ENCODE measurements around the gene TNFRSF4.

TNFRSF4 gene

DNA sequence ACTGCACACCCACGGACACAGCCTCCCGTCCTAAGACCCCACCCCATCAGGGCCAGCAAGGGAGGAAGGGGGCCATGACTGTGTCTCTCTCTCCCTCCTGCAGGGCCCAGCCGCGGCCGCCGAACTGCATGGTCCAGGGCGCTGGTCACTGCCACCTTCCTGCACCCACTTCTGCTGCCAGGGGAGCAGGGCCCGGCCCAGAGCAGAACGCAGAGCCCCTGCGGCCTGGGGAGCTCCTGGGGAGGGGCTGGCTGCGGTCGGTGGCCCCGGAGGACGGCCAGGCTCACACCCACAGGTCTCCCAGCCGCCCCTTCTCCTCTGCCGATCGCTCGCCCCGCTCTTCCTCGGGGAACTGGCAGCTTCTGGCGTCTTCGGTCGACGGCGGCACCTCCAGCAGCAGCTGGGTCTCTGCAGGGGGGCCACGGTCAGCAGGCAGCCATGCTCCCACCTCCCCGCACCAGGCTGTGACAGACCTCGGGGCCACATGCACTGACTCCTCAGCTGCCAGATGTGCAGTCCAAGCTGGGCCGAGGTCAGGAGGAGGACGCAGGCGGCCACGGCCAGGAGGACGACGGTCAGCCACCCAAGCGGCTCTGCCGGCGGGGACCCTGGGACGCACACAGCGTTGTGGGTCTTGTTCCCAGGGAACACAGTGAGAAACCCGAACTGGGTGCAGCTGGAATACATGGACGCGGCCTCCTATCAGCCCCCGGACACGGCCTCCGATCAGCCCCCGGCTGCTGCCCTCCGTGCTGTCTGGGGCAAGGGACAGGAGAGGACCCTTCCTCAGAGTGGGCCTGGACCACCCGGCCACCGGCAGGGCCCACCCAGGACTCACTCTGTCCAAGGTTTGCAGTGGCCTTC is 10.2 kb downstream of the TNFRSF4 start:
- Histone ChIP-seq H3K4me3 (ENCODE audit: insufficient read length, low read depth) (no peak overlapping the region), H3K9ac (ENCODE audit: insufficient read length, low read depth) (no peak overlapping the region), H3K4me1 (ENCODE audit: insufficient read depth, insufficient read length) (peaks cover 16% of the 10 kb centered on the region), H3K9me3 (ENCODE audit: insufficient read depth, low read length) (no peaks in the 10 kb centered on the region), H3K36me3 (ENCODE audit: insufficient read depth, insufficient read length, low read length) (no peaks in the 10 kb centered on the region), H3K27me3 (ENCODE audit: insufficient read depth, insufficient read length) (no peaks in the 10 kb centered on the region)
- no peak for TF ChIP-seq YY1 (IDR thresholded peaks at IDR 0.05; ENCODE audit: insufficient read depth, insufficient read length)
- TF ChIP-seq SUZ12 (IDR thresholded peaks at IDR 0.05; ENCODE audit: extremely low read depth, insufficient read depth, insufficient read length) = no peak
- no peak for TF ChIP-seq ZNF274 (IDR thresholded peaks at IDR 0.05; ENCODE audit: low read depth, low read length)
- DNase-seq (ENCODE audit: low read depth, low spot score) = no peak

DNA sequence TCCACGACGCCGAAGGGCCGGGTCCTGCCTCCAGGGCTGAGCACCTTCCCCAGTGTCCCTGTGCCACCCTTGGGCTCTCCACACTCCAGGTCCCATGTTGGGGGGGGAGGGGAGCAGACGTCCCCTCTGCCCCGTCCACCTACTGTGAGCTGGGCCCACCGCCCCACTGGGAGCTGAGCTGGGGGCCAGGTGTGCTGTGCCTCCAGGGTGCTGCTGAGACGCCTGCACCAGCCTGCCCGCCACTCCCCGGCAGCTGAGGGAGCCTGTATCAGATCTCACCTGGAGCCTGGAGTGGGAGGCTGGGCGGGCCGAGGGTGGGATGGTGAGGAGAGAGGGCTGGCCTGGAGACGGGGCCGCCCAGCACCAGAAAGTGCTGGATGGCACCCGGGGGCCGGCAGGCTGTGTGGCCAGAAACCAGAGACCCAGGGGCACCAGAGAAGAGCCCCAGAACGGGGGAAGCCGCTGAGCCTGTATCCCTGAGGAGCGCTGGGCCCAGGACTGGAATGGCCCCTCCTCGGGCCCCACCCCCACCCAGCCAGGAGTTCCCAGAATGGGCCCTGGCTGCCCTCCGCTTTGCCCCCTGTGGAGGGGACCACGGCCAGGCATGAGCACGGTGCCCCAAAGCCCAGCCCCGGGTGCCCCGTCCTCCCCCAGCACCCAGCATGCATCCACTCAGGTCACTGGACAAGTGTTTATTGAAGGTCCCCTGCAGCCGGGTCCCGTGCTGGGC is 11.0 kb downstream of the TNFRSF4 start:
- Histone ChIP-seq H3K9me3 (ENCODE audit: insufficient read depth, low read length) (no peaks in the 10 kb centered on the region), H3K36me3 (ENCODE audit: insufficient read depth, insufficient read length, low read length) (no peaks in the 10 kb centered on the region), H3K27me3 (ENCODE audit: insufficient read depth, insufficient read length) (no peaks in the 10 kb centered on the region), H3K4me3 (ENCODE audit: insufficient read length, low read depth) (no peak overlapping the region), H3K4me1 (ENCODE audit: insufficient read depth, insufficient read length) (peaks cover 13% of the 10 kb centered on the region), H3K9ac (ENCODE audit: insufficient read length, low read depth) (no peak overlapping the region)
- no peak for TF ChIP-seq YY1 (IDR thresholded peaks at IDR 0.05; ENCODE audit: insufficient read depth, insufficient read length)
- no peak for TF ChIP-seq ZNF274 (IDR thresholded peaks at IDR 0.05; ENCODE audit: low read depth, low read length)
- TF ChIP-seq SUZ12 (IDR thresholded peaks at IDR 0.05; ENCODE audit: extremely low read depth, insufficient read depth, insufficient read length) = no peak
- DNase-seq (ENCODE audit: low read depth, low spot score) = no peak

GRCh38 chr1:1200876-1201810 is 12.8 kb downstream of the TNFRSF4 start:
- Histone ChIP-seq H3K9ac (ENCODE audit: insufficient read length, low read depth) (peak overlapping the region; percentile 50), H3K4me3 (ENCODE audit: insufficient read length, low read depth) (peak overlapping the region; percentile 26), H3K4me1 (ENCODE audit: insufficient read depth, insufficient read length) (peaks cover 4% of the 10 kb centered on the region), H3K36me3 (ENCODE audit: insufficient read depth, insufficient read length, low read length) (no peaks in the 10 kb centered on the region), H3K27me3 (ENCODE audit: insufficient read depth, insufficient read length) (no peaks in the 10 kb centered on the region), H3K9me3 (ENCODE audit: insufficient read depth, low read length) (no peaks in the 10 kb centered on the region)
- TF ChIP-seq SUZ12 (IDR thresholded peaks at IDR 0.05; ENCODE audit: extremely low read depth, insufficient read depth, insufficient read length) (no peak), ZNF274 (IDR thresholded peaks at IDR 0.05; ENCODE audit: low read depth, low read length) (no peak), YY1 (IDR thresholded peaks at IDR 0.05; ENCODE audit: insufficient read depth, insufficient read length) (no peak)
- DNase-seq (ENCODE audit: low read depth, low spot score) = peak; percentile 8

- Histone ChIP-seq H3K9ac (ENCODE audit: insufficient read length, low read depth) (no peak overlapping the region), H3K4me3 (ENCODE audit: insufficient read length, low read depth) (no peak overlapping the region), H3K27me3 (ENCODE audit: insufficient read depth, insufficient read length) (no peaks in the 10 kb centered on the region), H3K36me3 (ENCODE audit: insufficient read depth, insufficient read length, low read length) (no peaks in the 10 kb centered on the region), H3K9me3 (ENCODE audit: insufficient read depth, low read length) (no peaks in the 10 kb centered on the region), H3K4me1 (ENCODE audit: insufficient read depth, insufficient read length) (no peaks in the 10 kb centered on the region)
- no peak for DNase-seq (ENCODE audit: low read depth, low spot score)
- no peak for TF ChIP-seq YY1 (IDR thresholded peaks at IDR 0.05; ENCODE audit: insufficient read depth, insufficient read length)
- no peak for TF ChIP-seq ZNF274 (IDR thresholded peaks at IDR 0.05; ENCODE audit: low read depth, low read length)
- TF ChIP-seq SUZ12 (IDR thresholded peaks at IDR 0.05; ENCODE audit: extremely low read depth, insufficient read depth, insufficient read length) = no peak
Observed at GRCh38 chr1:1199961-1200875, 13.7 kb downstream of the TNFRSF4 start.

- no peaks in the 10 kb centered on the region for H3K36me3 ChIP-seq (ENCODE audit: insufficient read depth, insufficient read length, low read length)
- H3K9me3 ChIP-seq (ENCODE audit: insufficient read depth, low read length) = 0 out of 2 replicates have a peak, but pooled peaks cover 3% of the 10 kb centered on the region
- no peak overlapping the region for H3K9ac ChIP-seq (ENCODE audit: insufficient read length, low read depth)
- no peak overlapping the region for H3K4me3 ChIP-seq (ENCODE audit: insufficient read length, low read depth)
- DNase-seq (ENCODE audit: low read depth, low spot score) = no peak
- TF ChIP-seq YY1 (IDR thresholded peaks at IDR 0.05; ENCODE audit: insufficient read depth, insufficient read length) (no peak), SUZ12 (IDR thresholded peaks at IDR 0.05; ENCODE audit: extremely low read depth, insufficient read depth, insufficient read length) (no peak), ZNF274 (IDR thresholded peaks at IDR 0.05; ENCODE audit: low read depth, low read length) (no peak)
- no peaks in the 10 kb centered on the region for H3K27me3 ChIP-seq (ENCODE audit: insufficient read depth, insufficient read length)
- H3K4me1 ChIP-seq (ENCODE audit: insufficient read depth, insufficient read length) = no peaks in the 10 kb centered on the region
Observed at GRCh38 chr1:1199141-1199960, 14.6 kb downstream of the TNFRSF4 start.
